ENCODE data around the gene ZIC1.

Gene ZIC1

DNA sequence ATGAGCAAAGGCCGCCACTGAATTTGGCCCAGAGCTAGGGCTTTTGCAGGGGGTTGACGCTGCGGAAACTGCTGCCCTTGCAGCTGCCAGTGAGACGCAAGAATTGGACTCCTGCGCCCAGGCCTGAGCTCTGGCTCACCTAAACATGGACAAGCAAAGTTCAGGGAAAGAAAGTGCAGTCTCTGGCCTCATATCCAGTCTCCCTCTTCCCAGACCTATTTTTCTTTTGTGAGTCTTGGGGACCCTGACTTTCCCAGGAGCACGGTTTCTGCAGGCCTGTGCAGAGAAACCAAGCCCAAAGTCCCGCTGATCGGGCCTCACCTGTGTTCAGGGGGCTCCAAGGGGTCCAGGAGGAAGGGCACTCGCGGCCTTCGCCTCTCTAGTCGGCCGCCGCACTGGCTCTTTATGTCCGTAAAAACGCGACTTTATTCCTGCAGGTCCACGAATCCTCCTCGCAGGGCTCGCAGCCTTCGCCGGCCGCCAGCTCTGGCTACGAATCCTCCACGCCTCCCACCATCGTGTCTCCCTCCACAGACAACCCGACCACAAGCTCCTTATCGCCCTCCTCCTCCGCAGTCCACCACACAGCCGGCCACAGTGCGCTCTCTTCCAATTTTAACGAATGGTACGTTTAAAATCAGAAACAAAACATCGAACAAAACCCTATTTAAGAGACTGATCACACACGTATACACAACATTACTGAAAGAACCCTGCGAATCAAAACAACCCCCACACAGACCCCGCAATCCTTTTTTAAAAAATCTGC lies 3.9 kb downstream of the ZIC1 start:
- TF ChIP-seq, protein P1, sequence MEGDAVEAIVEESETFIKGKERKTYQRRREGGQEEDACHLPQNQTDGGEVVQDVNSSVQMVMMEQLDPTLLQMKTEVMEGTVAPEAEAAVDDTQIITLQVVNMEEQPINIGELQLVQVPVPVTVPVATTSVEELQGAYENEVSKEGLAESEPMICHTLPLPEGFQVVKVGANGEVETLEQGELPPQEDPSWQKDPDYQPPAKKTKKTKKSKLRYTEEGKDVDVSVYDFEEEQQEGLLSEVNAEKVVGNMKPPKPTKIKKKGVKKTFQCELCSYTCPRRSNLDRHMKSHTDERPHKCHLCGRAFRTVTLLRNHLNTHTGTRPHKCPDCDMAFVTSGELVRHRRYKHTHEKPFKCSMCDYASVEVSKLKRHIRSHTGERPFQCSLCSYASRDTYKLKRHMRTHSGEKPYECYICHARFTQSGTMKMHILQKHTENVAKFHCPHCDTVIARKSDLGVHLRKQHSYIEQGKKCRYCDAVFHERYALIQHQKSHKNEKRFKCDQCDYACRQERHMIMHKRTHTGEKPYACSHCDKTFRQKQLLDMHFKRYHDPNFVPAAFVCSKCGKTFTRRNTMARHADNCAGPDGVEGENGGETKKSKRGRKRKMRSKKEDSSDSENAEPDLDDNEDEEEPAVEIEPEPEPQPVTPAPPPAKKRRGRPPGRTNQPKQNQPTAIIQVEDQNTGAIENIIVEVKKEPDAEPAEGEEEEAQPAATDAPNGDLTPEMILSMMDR (conservative IDR thresholded peaks at IDR 0.05; ENCODE audit: control insufficient read depth, insufficient read depth, low read depth, low read length) = no peak
- no peak for DNase-seq (ENCODE audit: low read depth)
- H3K4me3 ChIP-seq (ENCODE audit: control insufficient read depth, low read depth, low read length) = no peak overlapping the region

DNA sequence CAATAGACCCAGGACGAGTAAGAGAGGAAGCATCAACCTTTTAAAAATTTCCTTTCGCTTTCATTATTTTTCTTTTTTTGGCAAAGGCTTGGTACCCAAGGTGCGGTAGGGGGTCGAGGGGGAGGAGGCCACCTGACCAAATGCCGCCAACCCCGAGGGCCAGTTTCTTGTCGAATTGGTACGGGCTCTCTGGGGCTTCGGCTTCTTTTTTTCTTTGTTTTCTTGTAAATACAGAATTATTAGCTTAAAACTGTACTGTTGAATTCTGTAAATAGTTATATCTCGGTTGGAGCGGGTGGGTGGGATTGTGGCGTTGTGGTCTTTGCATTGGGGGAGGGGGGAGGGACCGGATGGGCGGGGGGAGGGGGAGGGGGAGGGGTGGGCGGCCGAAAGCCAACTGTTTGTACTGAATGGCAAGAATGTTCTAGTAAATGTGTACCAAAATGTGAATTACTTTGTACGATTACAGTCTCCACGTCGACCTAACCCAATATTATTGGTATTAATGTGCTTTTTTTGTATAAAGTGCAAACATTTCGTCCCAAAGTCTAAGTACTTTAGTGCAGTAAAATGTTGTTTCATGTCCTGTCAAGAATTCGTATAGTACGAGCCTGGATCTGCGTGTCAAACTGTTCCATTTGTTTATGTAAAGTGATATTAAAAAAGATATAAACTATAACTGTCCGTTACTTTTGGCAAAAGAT lies 4.7 kb downstream of the ZIC1 start:
- no peak for DNase-seq (ENCODE audit: low read depth)
- no peak overlapping the region for H3K4me3 ChIP-seq (ENCODE audit: control insufficient read depth, low read depth, low read length)
- TF ChIP-seq, protein P1 (conservative IDR thresholded peaks at IDR 0.05; ENCODE audit: control insufficient read depth, insufficient read depth, low read depth, low read length) = no peak

DNA sequence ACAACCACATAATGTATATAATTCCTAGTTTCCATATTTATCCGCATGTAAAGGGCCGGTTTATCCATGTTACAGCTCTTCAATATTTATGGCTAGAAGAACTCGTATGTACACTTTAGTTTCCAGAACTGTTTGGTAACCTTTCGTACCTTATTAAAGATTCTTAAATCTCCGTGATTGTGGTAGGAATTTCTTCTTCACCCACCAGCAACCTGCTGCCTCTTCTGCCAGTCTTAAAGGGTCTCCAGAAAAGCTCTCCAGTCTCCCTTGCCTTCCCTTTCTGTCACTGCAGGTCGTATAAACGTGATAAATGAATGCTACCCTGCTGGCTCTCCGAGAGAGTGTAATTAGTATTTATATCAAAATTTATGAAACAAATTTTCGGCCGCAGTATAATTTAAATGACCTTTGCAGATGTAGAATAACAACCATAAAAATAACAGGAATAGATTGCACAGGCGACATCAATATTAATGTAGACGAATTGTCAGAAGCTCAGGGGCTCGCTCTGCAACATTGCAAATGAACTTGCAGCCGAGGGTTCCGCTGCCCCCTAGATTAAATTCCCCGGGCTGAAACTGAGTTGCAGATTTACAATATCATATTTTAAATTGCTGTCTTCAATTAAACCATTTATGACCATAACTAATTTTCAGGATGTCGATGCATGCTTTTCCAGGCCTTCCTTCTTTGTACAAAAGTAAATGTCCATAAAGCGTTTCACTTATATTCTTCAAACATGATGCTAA lies 5.4 kb downstream of the ZIC1 start:
- TF ChIP-seq, protein P1 (conservative IDR thresholded peaks at IDR 0.05; ENCODE audit: control insufficient read depth, insufficient read depth, low read depth, low read length) = no peak
- no peak overlapping the region for H3K4me3 ChIP-seq (ENCODE audit: control insufficient read depth, low read depth, low read length)
- DNase-seq (ENCODE audit: low read depth) = no peak

DNA sequence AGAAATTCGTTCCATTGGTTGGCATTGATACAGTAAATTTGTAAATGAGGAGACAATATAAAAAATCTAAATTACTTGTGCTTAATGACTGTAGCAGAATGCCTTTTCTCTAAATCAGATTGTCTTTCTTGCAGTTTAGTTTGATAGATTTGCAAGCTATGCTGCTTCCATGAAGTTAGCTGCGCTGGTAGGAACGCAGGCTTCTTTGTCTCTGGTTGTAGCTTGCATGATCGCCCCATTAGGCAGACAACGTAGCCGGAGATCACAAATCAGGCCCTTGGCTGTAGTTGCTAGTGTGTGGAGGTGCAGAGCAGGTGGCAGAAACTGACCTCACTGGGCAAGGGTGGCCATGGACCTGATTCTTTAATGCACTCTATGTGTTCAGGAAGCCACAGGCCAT lies 6.1 kb downstream of the ZIC1 start:
- H3K4me3 ChIP-seq (ENCODE audit: control insufficient read depth, low read depth, low read length) = no peak overlapping the region
- no peak for DNase-seq (ENCODE audit: low read depth)
- TF ChIP-seq, protein P1 (conservative IDR thresholded peaks at IDR 0.05; ENCODE audit: control insufficient read depth, insufficient read depth, low read depth, low read length) = no peak

DNA sequence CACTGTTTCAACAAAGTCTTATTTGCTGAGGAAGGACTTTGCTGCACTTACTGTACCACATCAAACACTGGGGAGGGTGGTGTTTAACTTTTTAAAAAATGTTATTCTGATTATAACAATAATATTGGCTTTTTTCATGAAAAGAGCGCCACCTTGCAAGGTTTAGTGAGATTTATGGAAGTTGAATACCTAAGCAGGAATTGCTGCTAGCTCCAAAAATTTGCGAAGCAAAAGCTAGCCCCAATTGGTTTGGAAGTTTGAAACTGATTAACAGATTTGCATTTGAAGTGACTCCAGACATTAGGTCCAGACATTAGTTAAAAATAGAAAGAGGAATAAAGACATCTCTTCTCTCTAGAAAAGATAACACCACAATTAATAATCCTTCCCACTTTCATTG lies 6.7 kb downstream of the ZIC1 start:
- TF ChIP-seq, protein P1 (conservative IDR thresholded peaks at IDR 0.05; ENCODE audit: control insufficient read depth, insufficient read depth, low read depth, low read length) = peak; percentile 2
- DNase-seq (ENCODE audit: low read depth) = no peak
- H3K4me3 ChIP-seq (ENCODE audit: control insufficient read depth, low read depth, low read length) = no peak overlapping the region

DNA sequence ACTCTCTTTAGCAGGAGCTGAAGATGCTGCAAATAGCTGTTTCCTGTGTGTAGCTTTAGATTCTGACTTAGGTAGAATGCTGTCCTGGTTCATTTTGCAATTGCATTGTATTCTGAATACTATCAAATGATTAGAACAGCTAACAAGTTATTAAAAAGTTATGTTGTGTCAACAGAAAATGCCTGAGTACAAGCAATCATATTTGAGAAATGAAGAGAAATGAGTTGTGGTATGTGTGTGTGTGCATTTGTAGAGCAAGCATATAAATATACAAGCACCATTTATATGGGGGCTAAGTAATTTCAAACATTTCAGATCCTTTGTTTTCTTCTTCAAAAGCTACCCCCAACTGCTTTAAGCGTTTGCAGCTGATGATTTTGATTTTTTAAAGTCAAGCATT lies 7.8 kb downstream of the ZIC1 start:
- TF ChIP-seq, protein P1 (conservative IDR thresholded peaks at IDR 0.05; ENCODE audit: control insufficient read depth, insufficient read depth, low read depth, low read length) = no peak
- no peak overlapping the region for H3K4me3 ChIP-seq (ENCODE audit: control insufficient read depth, low read depth, low read length)
- no peak for DNase-seq (ENCODE audit: low read depth)

All from fibroblast of mammary gland (primary cell).